Measurements from ENCODE around the gene GSTA5. TPM values are rescaled to one million over a fixed set of nuclear protein-coding genes. Genes with fewer than 3 reads are reported as not detected.
"Not testable (repeated sequence)": the region's sequence is repeated elsewhere in the genome, so short reads cannot be mapped to it uniquely, and the experiment has no call there.

Gene GSTA5
- total RNA-seq, 1 donor from 2014 or later, result not detected

DNA sequence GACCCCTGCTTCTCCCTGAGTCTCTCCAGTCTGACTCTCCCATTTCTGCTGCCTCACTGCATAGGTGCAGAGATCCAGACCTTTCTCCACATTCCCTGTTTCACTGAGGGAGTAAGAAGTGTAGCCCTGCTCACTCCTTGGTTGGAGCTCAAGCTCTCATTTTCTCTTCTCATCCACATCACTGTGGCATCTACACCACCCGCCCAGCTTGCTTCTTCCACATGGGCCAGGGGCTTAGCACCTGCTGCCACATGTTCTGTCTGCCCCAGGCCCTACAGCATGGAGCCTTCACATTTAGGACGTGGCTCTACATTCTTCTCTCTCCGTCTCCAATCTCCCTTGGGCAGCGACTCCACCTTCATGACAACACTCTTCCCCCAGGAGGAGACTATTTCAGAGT is 8.5 kb upstream of the GSTA5 start:
- Mint-ChIP-seq H3K9me3 (ENCODE audit: unreplicated experiment) (peaks cover 7% of the 10 kb centered on the region), H3K4me3 (ENCODE audit: unreplicated experiment) (no peak overlapping the region), H3K27ac (ENCODE audit: unreplicated experiment) (no peak overlapping the region), H3K4me1 (ENCODE audit: unreplicated experiment) (no peaks in the 10 kb centered on the region), H3K27me3 (ENCODE audit: unreplicated experiment) (no peaks in the 10 kb centered on the region), H3K36me3 (ENCODE audit: low read depth, unreplicated experiment) (peaks cover 5% of the 10 kb centered on the region)
- TF ChIP-seq, protein P1, sequence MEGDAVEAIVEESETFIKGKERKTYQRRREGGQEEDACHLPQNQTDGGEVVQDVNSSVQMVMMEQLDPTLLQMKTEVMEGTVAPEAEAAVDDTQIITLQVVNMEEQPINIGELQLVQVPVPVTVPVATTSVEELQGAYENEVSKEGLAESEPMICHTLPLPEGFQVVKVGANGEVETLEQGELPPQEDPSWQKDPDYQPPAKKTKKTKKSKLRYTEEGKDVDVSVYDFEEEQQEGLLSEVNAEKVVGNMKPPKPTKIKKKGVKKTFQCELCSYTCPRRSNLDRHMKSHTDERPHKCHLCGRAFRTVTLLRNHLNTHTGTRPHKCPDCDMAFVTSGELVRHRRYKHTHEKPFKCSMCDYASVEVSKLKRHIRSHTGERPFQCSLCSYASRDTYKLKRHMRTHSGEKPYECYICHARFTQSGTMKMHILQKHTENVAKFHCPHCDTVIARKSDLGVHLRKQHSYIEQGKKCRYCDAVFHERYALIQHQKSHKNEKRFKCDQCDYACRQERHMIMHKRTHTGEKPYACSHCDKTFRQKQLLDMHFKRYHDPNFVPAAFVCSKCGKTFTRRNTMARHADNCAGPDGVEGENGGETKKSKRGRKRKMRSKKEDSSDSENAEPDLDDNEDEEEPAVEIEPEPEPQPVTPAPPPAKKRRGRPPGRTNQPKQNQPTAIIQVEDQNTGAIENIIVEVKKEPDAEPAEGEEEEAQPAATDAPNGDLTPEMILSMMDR (IDR thresholded peaks at IDR 0.05; ENCODE audit: unreplicated experiment), result no peak
- DNase-seq (ENCODE audit: low spot score), result no peak

DNA sequence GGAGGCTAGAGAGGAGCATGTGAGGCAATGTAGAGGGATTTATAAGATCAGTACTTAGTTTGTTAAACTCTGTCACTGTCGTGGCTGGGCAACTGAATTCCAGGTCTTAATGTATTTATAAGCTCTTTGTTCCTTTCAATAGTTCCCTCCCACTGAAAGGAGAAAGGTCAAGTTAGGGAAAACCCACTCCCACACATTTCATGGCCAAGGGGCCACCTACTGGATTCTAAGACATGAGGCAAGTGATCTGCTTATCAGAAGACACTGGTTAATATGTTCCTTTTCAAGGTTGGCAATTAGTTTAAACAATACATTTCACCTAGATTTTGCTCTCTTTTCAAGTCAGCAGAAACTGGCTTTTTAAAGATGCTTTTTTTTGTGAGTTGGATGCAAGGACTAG is 5.4 kb upstream of the GSTA5 start:
- Mint-ChIP-seq H3K27ac (ENCODE audit: unreplicated experiment) (no peak overlapping the region), H3K9me3 (ENCODE audit: unreplicated experiment) (peaks cover 7% of the 10 kb centered on the region), H3K27me3 (ENCODE audit: unreplicated experiment) (no peaks in the 10 kb centered on the region), H3K4me1 (ENCODE audit: unreplicated experiment) (no peaks in the 10 kb centered on the region), H3K4me3 (ENCODE audit: unreplicated experiment) (no peak overlapping the region), H3K36me3 (ENCODE audit: low read depth, unreplicated experiment) (peaks cover 5% of the 10 kb centered on the region)
- no peak for DNase-seq (ENCODE audit: low spot score)
- TF ChIP-seq, protein P1 (IDR thresholded peaks at IDR 0.05; ENCODE audit: unreplicated experiment), result no peak

DNA sequence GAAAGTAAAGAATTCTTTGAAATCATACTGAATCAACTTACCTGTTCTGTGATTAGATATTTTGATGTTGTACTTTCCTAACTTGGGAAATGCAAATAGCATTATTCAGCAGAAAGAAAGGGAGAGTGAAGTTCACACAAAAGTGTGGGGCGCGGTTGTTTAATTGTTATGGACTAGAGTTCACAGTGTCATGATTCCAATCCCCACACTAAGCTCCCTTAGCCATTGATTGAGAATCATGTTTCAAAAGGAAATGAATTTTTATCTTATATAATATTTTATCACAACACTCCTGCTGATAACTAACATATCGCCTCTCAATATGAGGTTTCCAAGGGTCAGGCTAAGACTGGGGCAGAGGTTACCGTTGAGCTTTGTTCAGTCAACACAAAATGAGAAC is 3.0 kb upstream of the GSTA5 start:
- no peak for DNase-seq (ENCODE audit: low spot score)
- H3K4me1 Mint-ChIP-seq (ENCODE audit: unreplicated experiment), result no peaks in the 10 kb centered on the region
- H3K27ac Mint-ChIP-seq (ENCODE audit: unreplicated experiment), result no peak overlapping the region
- H3K27me3 Mint-ChIP-seq (ENCODE audit: unreplicated experiment), result no peaks in the 10 kb centered on the region
- no peaks in the 10 kb centered on the region for H3K36me3 Mint-ChIP-seq (ENCODE audit: low read depth, unreplicated experiment)
- no peaks in the 10 kb centered on the region for H3K9me3 Mint-ChIP-seq (ENCODE audit: unreplicated experiment)
- H3K4me3 Mint-ChIP-seq (ENCODE audit: unreplicated experiment), result no peak overlapping the region
- TF ChIP-seq, protein P1 (IDR thresholded peaks at IDR 0.05; ENCODE audit: unreplicated experiment), result no peak

DNA sequence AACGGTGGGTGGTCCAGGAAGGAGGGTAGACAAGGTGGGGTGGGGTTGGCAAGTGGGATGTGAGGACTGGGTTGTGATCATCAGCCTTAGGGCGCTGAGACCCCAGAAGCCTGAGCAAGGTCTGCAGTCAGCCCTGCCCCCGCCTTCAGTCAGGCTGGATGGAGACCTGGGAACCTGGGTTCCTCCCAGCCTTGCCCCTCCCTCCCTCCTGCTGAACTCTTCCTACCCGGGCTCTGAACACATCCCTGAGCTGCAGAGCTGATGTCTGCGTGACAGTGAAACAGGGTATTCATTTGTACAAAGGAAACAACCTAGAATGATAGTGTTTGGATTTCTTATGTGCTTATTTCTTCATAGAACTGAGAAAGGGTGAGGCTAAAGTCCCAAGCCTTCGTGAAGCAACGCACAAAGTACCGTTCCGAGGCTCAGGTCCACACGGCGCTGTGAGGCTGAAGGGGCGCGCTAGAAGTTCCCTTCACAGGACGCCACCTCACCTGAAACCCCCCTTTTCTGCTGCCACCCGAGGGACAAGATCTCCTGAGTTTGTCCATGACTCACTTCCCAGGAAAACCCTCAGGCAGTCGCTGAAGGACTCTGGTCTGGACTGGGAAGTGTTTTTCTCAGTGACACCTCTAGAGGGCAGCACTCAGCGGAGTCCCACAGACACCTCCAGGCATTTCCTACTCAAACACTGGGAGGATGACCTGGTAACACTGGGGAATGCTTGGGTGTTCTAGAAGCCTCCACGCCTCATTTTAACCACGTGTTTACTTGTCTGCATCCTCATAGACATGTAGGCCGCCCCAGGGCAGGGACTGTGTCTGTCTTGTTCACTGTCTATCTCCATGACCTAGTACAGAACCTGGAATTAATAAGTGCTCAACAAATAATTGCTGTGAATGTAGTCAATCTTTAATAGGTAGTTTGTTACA is 1.2 kb downstream of the GSTA5 start:
- no peaks in the 10 kb centered on the region for H3K9me3 Mint-ChIP-seq (ENCODE audit: unreplicated experiment)
- peaks cover 4% of the 10 kb centered on the region for H3K27me3 Mint-ChIP-seq (ENCODE audit: unreplicated experiment)
- DNase-seq (ENCODE audit: low spot score), result peak; percentile 74
- H3K4me3 Mint-ChIP-seq (ENCODE audit: unreplicated experiment), result no peak overlapping the region
- no peaks in the 10 kb centered on the region for H3K36me3 Mint-ChIP-seq (ENCODE audit: low read depth, unreplicated experiment)
- H3K4me1 Mint-ChIP-seq (ENCODE audit: unreplicated experiment), result no peaks in the 10 kb centered on the region
- no peak overlapping the region for H3K27ac Mint-ChIP-seq (ENCODE audit: unreplicated experiment)
- TF ChIP-seq, protein P1 (IDR thresholded peaks at IDR 0.05; ENCODE audit: unreplicated experiment), result peak; percentile 83

DNA sequence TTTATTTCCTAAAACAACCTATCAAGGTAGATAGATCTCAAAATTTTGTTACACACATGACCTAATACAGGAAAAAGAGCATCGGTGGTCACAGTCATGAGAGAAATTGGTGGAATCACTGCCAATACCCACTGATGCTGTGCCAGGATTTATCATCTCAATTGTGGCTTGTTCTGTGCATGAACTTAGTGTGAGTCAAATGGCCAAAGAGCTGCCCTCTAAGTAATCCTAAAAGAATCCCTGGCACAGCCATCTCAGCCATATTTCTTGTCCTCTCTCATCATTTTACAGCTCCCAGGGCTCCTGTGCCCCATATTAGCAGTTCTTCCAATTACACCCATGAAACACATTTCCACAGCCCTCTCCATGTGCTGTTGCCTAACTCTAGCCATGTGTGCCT is 6.1 kb downstream of the GSTA5 start:
- no peak for DNase-seq (ENCODE audit: low spot score)
- Mint-ChIP-seq H3K4me1 (ENCODE audit: unreplicated experiment) (no peaks in the 10 kb centered on the region), H3K27me3 (ENCODE audit: unreplicated experiment) (peaks cover 4% of the 10 kb centered on the region), H3K27ac (ENCODE audit: unreplicated experiment) (no peak overlapping the region), H3K36me3 (ENCODE audit: low read depth, unreplicated experiment) (no peaks in the 10 kb centered on the region), H3K9me3 (ENCODE audit: unreplicated experiment) (no peaks in the 10 kb centered on the region), H3K4me3 (ENCODE audit: unreplicated experiment) (no peak overlapping the region)
- TF ChIP-seq, protein P1 (IDR thresholded peaks at IDR 0.05; ENCODE audit: unreplicated experiment), result no peak

DNA sequence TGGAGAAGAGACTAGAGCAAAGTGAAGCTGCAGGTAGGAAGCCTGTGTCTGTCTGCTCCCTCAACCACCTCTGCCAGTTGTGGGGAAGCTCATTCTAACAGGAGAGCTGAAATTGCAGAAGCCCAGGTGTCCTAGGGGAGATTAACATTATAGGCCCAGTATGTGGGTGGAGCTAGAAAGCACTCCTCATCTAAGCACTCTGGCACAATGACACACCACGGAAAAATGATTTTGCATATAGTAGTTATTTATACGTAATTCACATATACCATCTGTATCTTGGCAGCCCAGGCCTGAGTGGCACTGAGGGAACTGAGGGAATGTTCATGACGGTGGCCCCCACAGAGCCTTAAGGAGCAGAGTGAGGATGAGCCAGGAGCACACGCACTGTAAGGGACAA is 9.7 kb downstream of the GSTA5 start:
- DNase-seq (ENCODE audit: low spot score); H3K4me3 Mint-ChIP-seq (ENCODE audit: unreplicated experiment); H3K4me1 Mint-ChIP-seq (ENCODE audit: unreplicated experiment); H3K9me3 Mint-ChIP-seq (ENCODE audit: unreplicated experiment); H3K27ac Mint-ChIP-seq (ENCODE audit: unreplicated experiment); H3K27me3 Mint-ChIP-seq (ENCODE audit: unreplicated experiment); H3K36me3 Mint-ChIP-seq (ENCODE audit: low read depth, unreplicated experiment): not testable (repeated sequence)

Measured in endothelial cell (in vitro differentiated cells).